ENCODE results near the gene ZNF358.

- TF ChIP-seq CTCF (IDR thresholded peaks at IDR 0.05), result no peak
- TF ChIP-seq POLR2A (IDR thresholded peaks at IDR 0.05), result no peak
These were observed 24.0 kb downstream of the ZNF358 start for GRCh38 chr19:7539827-7540425.

All from right lobe of liver (tissue), 4 donors.